ENCODE measurements around the gene SIM1.

Gene SIM1

DNA sequence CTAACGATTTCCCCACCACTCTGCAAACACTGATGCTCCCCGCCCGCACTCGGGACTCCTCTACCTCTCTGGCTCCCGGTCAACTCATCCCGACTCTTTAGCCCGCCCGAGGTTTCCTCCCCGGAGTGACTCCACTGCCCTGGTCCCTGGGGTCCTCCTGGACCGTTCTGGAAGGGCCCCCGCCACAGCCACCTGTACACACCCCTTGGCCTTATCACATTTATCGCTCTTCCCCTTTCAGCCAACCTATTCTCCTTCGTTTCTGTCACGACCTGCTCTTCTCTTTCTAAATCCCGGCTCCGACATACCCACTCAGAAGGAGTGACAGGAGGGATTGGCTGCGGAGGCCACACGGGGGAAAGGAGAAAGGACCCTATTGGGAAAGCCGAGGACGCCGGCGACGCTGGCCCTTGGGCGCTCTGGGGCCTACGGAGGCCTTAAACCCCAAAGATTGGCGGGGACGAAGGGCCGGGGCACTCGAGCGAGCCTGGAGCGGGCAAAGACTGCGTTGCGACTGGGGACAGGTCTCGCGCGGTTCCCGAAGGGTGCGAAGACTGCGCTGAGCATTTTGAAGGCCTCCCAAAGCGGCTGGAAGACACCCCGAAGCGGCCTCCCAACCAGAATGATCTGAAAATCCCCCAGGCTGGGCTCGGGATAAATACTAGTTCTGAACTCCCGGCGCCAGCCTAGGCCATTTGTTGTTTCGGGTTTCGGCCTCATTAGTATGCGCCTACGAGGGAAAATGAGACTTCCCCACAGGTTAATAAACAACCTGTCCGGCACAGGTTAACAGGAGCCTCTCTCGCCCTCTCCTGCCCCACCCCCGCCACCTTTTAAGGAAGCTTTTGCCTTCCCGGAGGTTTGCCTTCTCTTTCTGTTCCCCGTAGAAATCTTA is 9.2 kb downstream of the SIM1 start:
- DNase-seq: no peak

DNA sequence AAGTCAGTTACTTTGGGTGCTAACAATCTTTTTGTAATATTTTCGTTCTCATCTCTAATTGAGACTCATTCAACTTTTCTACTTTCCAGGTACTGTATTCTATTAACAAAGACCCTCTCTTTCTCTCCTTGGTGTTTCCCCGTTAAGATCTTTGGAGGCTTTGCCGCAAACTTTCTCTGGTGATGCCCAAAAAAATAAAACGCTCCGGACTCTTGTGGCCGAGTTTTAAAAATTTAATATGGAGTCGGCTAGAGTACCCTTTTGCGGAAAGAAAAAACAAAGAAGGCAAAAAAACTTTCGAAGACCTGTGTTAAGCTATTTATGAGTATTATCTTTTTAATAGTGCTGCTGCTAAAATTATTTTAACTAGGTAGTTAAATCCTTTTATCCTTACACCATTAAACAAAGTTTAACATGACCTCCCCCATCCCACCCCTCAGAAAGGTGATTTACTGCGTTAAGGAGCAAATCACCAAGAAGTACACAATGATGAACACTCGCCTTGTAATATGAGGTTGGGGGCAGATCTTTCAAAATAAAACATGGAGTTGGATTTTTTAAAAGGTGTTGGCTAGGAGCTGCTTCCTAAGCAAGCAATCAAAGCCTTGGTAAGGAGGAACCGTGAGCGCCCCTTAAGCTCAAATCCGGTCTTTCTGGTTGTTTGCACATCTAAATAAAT is 10.0 kb downstream of the SIM1 start:
- no peak for DNase-seq

GRCh38 chr6:100453701-100454521 is 10.8 kb downstream of the SIM1 start:
- no peak for DNase-seq

- no peak for DNase-seq
These were observed 11.7 kb downstream of the SIM1 start for GRCh38 chr6:100452998-100453397.

DNA sequence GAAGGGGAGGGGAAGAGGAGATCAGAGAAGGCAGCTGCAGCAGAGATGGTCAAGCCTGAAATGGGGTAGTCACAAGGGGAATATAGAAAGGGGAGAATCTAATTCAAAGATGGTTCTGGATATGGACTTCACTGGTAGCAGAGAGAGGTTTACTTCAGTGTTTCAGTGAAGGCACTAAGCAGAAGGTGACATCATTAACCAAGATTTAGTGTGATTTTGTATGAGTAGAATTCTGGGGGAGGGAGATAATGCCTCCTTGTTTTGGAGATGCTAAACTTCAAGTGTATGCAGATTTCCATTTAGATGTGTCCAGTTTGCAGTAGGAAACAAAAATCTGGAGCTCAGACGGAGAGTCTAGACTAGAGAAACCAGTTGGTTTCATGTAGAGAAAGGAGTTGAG is 13.1 kb downstream of the SIM1 start:
- no peak for DNase-seq

DNA sequence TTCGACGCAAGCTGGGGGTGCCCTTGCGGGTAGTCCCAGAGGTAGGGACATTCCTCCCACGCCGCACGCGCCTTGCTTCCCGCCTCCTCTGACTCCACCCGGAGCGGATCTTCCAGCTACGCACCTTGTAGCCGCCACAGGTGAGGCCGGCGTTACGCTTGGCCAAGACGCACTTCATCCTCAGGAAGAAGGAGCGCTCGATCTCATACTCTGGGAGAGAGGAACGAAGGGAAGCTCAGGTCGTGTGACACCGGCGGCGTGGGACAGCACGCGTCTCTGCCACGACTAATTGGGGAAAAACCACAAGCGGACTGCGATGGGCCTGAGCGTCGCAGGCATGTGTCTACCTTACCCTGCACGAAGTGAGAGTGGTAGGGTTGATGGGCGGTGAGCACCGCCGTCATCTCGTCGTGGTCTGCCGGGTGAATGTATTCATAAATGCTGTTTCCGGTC is 15.5 kb downstream of the SIM1 start:
- no peak for DNase-seq

DNA sequence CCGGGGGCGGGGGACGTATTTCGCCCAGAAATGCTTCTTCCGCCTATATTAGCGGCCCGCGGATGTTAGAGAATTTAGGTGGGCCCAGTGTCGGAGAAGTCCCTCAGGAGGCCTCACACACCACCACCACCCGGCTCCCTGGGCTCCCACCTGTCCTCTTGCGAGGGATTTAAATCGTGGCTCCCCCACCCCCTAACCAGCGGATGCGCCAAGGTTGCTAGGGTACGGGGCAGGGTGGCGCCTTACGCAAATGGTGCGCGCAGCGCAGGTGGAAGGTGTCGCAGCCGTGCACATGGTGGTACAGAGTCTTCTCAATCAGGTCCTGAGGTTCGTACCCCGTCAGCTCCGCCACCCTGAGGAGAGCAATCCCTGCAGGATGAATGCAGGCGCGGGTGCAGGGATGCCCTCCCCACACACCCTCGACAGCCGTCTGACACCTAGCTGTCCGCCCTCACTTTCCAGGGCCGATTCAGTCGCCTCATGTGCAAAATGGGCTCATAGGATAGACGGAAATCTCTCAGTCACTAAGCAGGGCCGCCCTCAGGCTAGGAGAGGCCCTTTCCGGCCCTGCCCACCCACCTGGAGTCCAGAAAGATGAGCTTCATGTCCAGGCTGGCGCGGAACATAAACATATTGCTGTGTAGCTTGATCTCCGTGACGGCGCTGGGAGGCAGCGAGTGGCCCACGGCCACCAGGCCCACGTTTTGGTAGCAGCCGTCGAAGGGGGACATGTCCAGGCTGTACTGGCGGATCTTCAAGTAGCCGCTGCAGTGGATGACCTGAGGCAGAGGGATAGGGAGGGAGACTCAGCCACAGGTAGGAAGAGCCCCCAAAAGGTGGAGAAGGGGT is 16.6 kb downstream of the SIM1 start:
- no peak for DNase-seq

DNA sequence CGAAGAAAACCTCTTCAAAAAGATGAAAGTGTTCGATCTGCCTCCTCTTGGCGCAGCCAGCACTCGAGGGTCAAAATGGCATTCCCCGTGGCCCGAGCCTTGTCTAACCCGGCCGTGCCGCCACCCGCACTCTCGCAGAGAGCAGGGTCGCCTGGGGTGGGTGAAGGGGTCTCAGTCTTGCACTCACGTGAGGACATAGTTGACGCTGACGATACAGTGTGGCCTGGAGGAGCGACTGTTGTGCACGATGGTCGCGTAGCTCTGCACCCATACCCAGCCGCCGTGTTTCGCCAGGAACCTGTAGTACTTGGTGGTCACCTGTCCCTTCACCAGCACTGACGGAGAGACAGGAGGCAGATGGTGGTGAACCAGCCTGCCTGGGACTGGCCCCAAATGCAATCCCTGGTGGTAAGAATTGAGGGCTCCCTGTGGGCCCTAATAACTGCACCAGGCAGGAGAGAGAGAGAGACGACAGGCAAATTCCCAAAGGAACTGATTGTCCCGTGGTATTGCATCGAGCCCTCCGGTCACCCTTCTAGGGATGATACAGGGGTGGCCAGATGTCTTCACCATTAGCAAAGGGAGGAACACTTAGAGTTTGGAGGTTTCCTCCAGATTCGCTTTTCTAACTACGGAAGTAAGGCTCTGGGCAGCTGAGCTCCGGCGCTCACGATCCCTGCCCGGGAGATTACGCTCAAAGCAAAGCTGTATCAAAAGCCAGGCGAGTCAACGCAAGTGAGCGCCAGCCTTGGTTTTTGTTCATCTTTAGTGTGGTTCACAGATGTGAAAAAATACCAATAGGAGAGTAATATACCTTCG is 17.4 kb downstream of the SIM1 start:
- no peak for DNase-seq

DNA sequence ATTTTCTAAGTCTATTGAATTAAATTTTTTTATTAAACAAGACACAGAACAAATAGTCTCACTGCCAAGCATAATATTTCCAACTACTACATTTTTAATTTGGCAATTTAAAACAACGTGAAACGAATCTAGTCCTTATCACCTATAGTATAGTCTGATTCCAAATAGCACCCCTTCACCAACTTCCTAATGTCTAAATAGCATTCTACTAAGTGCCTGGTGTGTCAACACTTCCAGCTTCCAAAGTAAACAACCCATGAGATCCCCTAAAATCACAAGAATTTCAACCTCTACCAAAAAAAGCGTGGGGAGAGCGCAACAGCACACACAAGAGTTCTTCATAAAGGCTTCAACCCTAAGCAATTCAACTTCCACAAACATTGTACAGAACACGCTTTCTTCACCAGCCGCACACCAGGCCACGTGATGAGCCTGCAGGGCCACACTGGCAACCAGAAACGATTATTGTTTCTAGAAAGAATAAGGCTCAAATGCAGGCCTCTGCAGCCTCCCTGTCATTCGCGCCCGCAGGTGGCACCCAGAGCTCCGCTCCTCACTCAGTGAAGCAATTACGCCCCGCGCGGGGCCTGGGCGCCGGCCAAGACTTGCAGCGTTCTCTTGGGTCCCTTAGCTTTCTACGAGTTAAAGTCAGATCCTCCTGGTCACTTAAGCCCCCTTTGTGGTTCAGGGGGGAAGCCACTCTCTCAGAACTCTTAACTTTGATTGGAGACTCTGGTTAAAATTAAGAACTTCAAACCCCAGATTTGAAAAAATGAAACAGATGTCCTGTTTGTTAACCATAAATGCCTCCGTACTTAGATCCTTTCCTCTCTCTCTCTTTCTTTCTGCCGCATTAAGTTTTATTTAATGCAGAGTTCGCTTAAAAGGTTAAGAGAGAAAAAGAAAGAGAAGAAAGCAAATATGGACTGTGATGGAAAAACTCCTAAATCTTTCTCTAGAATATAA is 18.3 kb downstream of the SIM1 start:
- DNase-seq: no peak

GRCh38 chr6:100445512-100445911 is 19.2 kb downstream of the SIM1 start:
- DNase-seq: no peak

GRCh38 chr6:100440935-100441334 is 23.8 kb downstream of the SIM1 start:
- DNase-seq: no peak

DNA sequence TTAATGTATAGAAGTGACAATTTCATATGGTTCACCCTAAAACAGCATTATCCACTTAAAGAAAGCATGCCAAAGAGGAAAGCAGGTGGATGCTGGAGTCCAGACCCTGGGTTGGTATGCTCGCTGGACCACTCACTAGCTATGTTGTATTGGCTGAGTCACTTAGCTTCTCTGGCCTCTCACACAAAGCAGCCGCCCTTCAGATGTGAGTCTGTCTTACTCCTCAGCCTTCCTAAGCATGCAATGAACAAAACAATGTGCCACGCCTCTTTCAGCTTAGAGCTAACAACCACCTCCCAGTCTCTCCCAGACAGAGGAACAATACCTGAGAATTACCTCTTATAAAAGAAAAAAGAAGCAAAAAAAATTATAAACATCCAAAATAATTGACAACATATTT is 29.4 kb downstream of the SIM1 start:
- DNase-seq: no peak

DNA sequence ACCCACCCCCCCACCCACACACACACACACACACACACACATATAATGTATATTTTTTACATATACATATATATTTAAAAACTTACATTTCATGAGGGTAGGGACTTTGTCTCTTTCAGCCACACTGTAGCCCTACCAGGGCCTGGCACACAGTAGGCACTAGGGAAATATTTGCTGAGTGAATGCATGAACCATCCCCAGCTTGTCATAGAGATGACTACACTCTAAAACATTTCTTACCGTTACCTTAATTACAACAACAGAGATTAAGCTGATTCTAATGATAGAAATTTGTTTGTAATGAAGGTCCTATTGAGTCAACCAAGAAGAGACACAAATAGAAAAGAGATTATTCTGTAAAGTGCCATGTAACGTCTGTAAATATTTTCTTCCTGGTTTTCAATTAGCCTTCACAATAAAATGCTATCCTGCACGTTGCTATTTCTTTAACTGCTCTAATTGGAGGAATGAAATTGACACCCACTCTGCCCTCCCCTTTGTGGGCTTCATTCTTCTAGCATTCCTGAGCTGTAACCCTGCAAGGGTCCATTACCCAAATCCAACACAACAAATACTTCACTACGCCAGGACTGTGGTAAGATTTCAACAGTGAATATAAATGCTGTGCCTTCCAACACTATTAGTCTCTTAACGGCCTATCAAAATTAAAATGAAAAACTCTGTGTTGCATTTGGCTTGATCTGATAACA is 30.8 kb downstream of the SIM1 start:
- DNase-seq: no peak

DNA sequence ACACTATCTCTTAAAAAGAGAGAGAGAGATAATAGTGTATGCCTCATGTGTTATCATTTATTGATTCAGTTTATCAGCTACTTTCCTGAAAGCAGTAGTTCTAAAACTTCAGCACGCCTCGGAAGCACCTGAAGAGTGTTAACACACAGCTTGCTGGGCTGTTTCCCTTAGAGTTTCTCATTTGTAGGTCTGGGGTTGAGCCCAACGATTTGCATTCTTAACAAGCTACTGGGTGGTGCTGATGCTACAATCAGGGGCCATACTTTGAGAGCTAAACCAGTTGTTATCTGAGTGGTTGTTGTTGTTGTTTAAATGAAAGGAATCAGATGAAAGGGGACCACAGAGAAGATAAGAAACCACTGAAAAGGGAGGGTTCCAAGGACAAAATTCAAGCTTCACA is 32.6 kb downstream of the SIM1 start:
- DNase-seq: no peak

- DNase-seq: no peak
These were observed 33.8 kb downstream of the SIM1 start for GRCh38 chr6:100430962-100431361.

- no peak for DNase-seq
These were observed 37.3 kb downstream of the SIM1 start for GRCh38 chr6:100427452-100427851.

- DNase-seq: no peak
These were observed 37.9 kb downstream of the SIM1 start for GRCh38 chr6:100426744-100427338.

- DNase-seq: no peak
These were observed 38.5 kb downstream of the SIM1 start for GRCh38 chr6:100426241-100426640.

GRCh38 chr6:100420711-100421110 is 44.0 kb downstream of the SIM1 start:
- no peak for DNase-seq

Measured in activated effector memory CD4-positive, alpha-beta T cell treated with anti-CD3 and anti-CD28 coated beads, Interleukin-2, amount 50 U/mL, for 16 hours (primary cell).